ENCODE data around the gene PROSER3.

The PROSER3 gene

GRCh38 chr19:35727053-35727955, 30.7 kb upstream of the PROSER3 start:
- no peak for TF ChIP-seq ZNF8 (CRISPR knock-in tag; IDR thresholded peaks at IDR 0.05)
- TF ChIP-seq CREB5 (CRISPR knock-in tag; IDR thresholded peaks at IDR 0.05; ENCODE audit: low read depth), result no peak
- TF ChIP-seq ZFP30 (CRISPR knock-in tag; IDR thresholded peaks at IDR 0.05), result no peak
- TF ChIP-seq CSRNP3 (CRISPR knock-in tag; IDR thresholded peaks at IDR 0.05), result no peak
- TF ChIP-seq CSDC2 (CRISPR knock-in tag; IDR thresholded peaks at IDR 0.05), result no peak
- no peak for TF ChIP-seq TCF4 (CRISPR knock-in tag; IDR thresholded peaks at IDR 0.05; ENCODE audit: borderline replicate concordance)
- TF ChIP-seq GLIS3 (CRISPR knock-in tag; IDR thresholded peaks at IDR 0.05), result no peak
- TF ChIP-seq ARNTL (CRISPR knock-in tag; IDR thresholded peaks at IDR 0.05; ENCODE audit: borderline replicate concordance, low read depth), result no peak
- TF ChIP-seq RARB (CRISPR knock-in tag; IDR thresholded peaks at IDR 0.05), result no peak
- no peak for ATAC-seq

GRCh38 chr19:35727956-35728706, 29.8 kb upstream of the PROSER3 start:
- ATAC-seq, result no peak
- no peak for TF ChIP-seq RARB (CRISPR knock-in tag; IDR thresholded peaks at IDR 0.05)
- no peak for TF ChIP-seq BACH2 (CRISPR knock-in tag; IDR thresholded peaks at IDR 0.05; ENCODE audit: borderline replicate concordance)
- TF ChIP-seq ESRRG (CRISPR knock-in tag; IDR thresholded peaks at IDR 0.05), result no peak
- TF ChIP-seq TOX (CRISPR knock-in tag; IDR thresholded peaks at IDR 0.05; ENCODE audit: borderline replicate concordance), result no peak
- TF ChIP-seq PATZ1 (CRISPR knock-in tag; IDR thresholded peaks at IDR 0.05; ENCODE audit: borderline replicate concordance), result no peak
- TF ChIP-seq ZNF565 (CRISPR knock-in tag; conservative IDR thresholded peaks at IDR 0.05; ENCODE audit: low read depth), result no peak
- no peak for TF ChIP-seq ZC3H10 (CRISPR knock-in tag; IDR thresholded peaks at IDR 0.05)
- no peak for TF ChIP-seq CSDC2 (CRISPR knock-in tag; IDR thresholded peaks at IDR 0.05)
- TF ChIP-seq OSR1 (CRISPR knock-in tag; IDR thresholded peaks at IDR 0.05), result no peak
- no peak for TF ChIP-seq ARNTL (CRISPR knock-in tag; IDR thresholded peaks at IDR 0.05; ENCODE audit: borderline replicate concordance, low read depth)
- no peak for TF ChIP-seq ISL1 (CRISPR knock-in tag; IDR thresholded peaks at IDR 0.05)
- TF ChIP-seq CSRNP3 (CRISPR knock-in tag; IDR thresholded peaks at IDR 0.05), result no peak
- TF ChIP-seq ZNF70 (CRISPR knock-in tag; IDR thresholded peaks at IDR 0.05), result no peak
- no peak for TF ChIP-seq GLIS3 (CRISPR knock-in tag; IDR thresholded peaks at IDR 0.05)
- TF ChIP-seq ZNF8 (CRISPR knock-in tag; IDR thresholded peaks at IDR 0.05), result no peak
- no peak for TF ChIP-seq POU6F1 (CRISPR knock-in tag; IDR thresholded peaks at IDR 0.05; ENCODE audit: borderline replicate concordance, low read depth)
- no peak for TF ChIP-seq ZFP3 (CRISPR knock-in tag; IDR thresholded peaks at IDR 0.05)

GRCh38 chr19:35729021-35729420, 29.0 kb upstream of the PROSER3 start:
- ATAC-seq, result no peak
- TF ChIP-seq CREB5 (CRISPR knock-in tag; IDR thresholded peaks at IDR 0.05; ENCODE audit: low read depth) (no peak), CSRNP3 (CRISPR knock-in tag; IDR thresholded peaks at IDR 0.05) (no peak), ZNF565 (CRISPR knock-in tag; conservative IDR thresholded peaks at IDR 0.05; ENCODE audit: low read depth) (no peak), ESRRG (CRISPR knock-in tag; IDR thresholded peaks at IDR 0.05) (no peak), ZC3H10 (CRISPR knock-in tag; IDR thresholded peaks at IDR 0.05) (no peak), PATZ1 (CRISPR knock-in tag; IDR thresholded peaks at IDR 0.05; ENCODE audit: borderline replicate concordance) (no peak), RARB (CRISPR knock-in tag; IDR thresholded peaks at IDR 0.05) (no peak), ZFP30 (CRISPR knock-in tag; IDR thresholded peaks at IDR 0.05) (no peak)

Measured in SK-N-SH treated with all-trans-retinoic acid at 6 μM for 48 hours (cell line).